Ovary (tissue), 9 donors: ENCODE results near the gene CRADD. TPM values are rescaled to one million over a fixed set of nuclear protein-coding genes. Genes with fewer than 3 reads are reported as not detected.

ENCODE experiments used
- DNase-seq, 5 donors: peaks; one replicate each; pipeline ENCODE4 v3.0.0-alpha.2; 2019 to 2020
- H3K27ac ChIP-seq, 2 donors: fragments of 200-600 bp; one replicate each; pipeline versions ENCODE4 v1.5.1 to v1.8.0; 2019 to 2022
- H3K27me3 ChIP-seq: fragments of 200-600 bp; one replicate; pipeline ENCODE4 v1.8.0; 2022
- H3K36me3 ChIP-seq: fragments of 200-600 bp; sonication (generic); one replicate; pipeline ENCODE4 v1.5.1; 2019
- H3K4me1 ChIP-seq: one replicate; pipeline ENCODE4 v1.8.1; 2013; ENCODE audit warnings: mild to moderate bottlenecking, moderate library complexity; ENCODE audit not compliant: insufficient read depth
- H3K4me3 ChIP-seq: fragments of 200-600 bp; sonication (generic); one replicate; pipeline ENCODE4 v1.5.1; 2017
- H3K9me3 ChIP-seq, 2 donors: fragments of 200-600 bp in 1 of 2; sonication (generic) in 1 of 2; one replicate each; pipeline versions ENCODE4 v1.5.1 to v1.8.1; 2013 to 2019; ENCODE audit warnings: mild to moderate bottlenecking in 1 of 2, moderate library complexity in 1 of 2
- EP300 ChIP-seq: sonication (generic); formaldehyde crosslinking; IDR thresholded peaks from one replicate; pipeline ENCODE4 v1.6.1; 2017; ENCODE audit warnings: antibody characterized with exemption
- POLR2A ChIP-seq: fragments of 450-650 bp; IDR thresholded peaks from one replicate; pipeline ENCODE4 v1.6.1; 2017; ENCODE audit warnings: antibody characterized with exemption, mild to moderate bottlenecking, moderate library complexity
- WGBS, 3 donors: extraction: QIAGEN DNeasy Blood & Tissue Kit in 1 of 3; methylation state at CpG; one replicate each; pipeline versions ENCODE4 v1.1.5 to v1.1.7; 2013 to 2017; 5-methylcytosine and 5-hydroxymethylcytosine counted together
- intact Hi-C, 4 donors: fragments of 100-400 bp; cut with DNase I; formaldehyde crosslinking; loops; one replicate each; pipeline versions ENCODE4 v1.11.0 to v1.15.1; 2022 to 2023
- polyA plus RNA-seq, 2 donors: library from polyadenylated mRNA; stranded (reverse); fragments of 200-250 nt in 1 of 2; fragments of 350-450 nt in 1 of 2; fragmentation: Illumina TruSeq in 1 of 2; extraction: RNeasy Lipid Tissue Mini Kit (QIAGEN cat#74804) in 1 of 2; gene quantifications; one replicate each; pipeline ENCODE4 v1.2.3, GENCODE V29; 2013 to 2014
- total RNA-seq, 7 donors: library from RNA; depleted of rRNA in 2 of 7; stranded (reverse); fragments of >200 nt in 2 of 7; fragmentation: NEBNext Ultra II Directional in 3 of 7; extraction: Animal tissue kit (Norgen Biotek cat#: 25700) in 3 of 7; gene quantifications; one replicate each; pipeline versions ENCODE4 v1.1.0 to v1.2.4, GENCODE V29; 2016 to 2023
- TF ChIP-seq, protein P1 (sequence below), 3 donors: fragments of 450-650 bp in 2 of 3; fragments of 200-600 bp in 1 of 3; IDR thresholded peaks; one replicate each; pipeline versions ENCODE4 v1.5.1 to v1.8.0; 2016 to 2022; ENCODE audit warnings: antibody characterized with exemption in 3 of 3, mild to moderate bottlenecking in 1 of 3
- donor health status: DM: no; HTN: no; CAD: no; lungs with moderate emphysema.
- donor health status: DM: no; HTN: no; CAD: no.
- donor health status: Bipolar disorder and iron deficiency.
- donor health status: DM: yes; HTN: yes; CAD: no.
- donor health status: DM: no; HTN: no; CAD: no.
- donor health status: DM: yes; HTN: yes; CAD: no.

The CRADD gene
- total and polyA plus RNA-seq, 9 donors: 11.4 to 67.8 (median 16.9) TPM

DNA sequence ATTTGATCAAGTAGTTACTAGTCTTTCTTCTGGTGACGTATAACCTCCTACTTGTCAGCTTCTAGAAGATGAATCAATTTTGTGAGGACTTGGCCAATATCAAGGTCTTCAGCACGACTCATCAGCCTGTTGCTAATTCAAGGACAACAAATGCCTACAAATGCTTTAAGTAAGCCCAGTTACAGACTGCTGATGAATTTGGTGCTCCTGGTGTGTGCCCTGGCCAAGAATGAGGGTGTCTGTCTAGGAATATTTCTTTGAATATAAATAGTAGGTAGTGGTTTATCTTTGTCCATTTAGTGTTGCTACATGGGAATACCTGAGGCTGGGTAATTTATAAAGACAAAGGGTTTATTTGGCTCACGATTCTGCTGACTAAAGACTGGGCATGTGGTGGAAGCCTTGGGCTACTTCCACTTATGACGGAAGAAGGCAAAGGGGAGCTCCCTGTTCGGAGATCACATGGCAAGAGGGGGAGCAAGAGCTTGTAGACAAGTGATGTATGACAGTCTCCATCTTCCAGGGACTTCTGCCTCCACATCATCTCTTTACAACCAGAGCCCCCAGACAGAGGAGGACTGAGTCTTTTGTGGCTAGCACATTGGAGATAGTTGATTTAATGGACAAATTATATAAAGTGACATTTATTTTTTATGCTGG is 180.2 kb downstream of the CRADD start:
- no peak overlapping the region for H3K4me3 ChIP-seq
- TF ChIP-seq POLR2A (no peak), EP300 (no peak)
- TF ChIP-seq, protein P1, sequence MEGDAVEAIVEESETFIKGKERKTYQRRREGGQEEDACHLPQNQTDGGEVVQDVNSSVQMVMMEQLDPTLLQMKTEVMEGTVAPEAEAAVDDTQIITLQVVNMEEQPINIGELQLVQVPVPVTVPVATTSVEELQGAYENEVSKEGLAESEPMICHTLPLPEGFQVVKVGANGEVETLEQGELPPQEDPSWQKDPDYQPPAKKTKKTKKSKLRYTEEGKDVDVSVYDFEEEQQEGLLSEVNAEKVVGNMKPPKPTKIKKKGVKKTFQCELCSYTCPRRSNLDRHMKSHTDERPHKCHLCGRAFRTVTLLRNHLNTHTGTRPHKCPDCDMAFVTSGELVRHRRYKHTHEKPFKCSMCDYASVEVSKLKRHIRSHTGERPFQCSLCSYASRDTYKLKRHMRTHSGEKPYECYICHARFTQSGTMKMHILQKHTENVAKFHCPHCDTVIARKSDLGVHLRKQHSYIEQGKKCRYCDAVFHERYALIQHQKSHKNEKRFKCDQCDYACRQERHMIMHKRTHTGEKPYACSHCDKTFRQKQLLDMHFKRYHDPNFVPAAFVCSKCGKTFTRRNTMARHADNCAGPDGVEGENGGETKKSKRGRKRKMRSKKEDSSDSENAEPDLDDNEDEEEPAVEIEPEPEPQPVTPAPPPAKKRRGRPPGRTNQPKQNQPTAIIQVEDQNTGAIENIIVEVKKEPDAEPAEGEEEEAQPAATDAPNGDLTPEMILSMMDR (IDR thresholded peaks at IDR 0.05): no peak
- no peaks in the 10 kb centered on the region for H3K4me1 ChIP-seq
- intact Hi-C loops: no loop called here
- no peaks in the 10 kb centered on the region for H3K27me3 ChIP-seq
- no peak for DNase-seq
- WGBS, 3 donors: 52 to 59% (median 55%) methylated on average over 5 of the region's 5 CpGs
- no peaks in the 10 kb centered on the region for H3K9me3 ChIP-seq
- no peak overlapping the region for H3K27ac ChIP-seq
- H3K36me3 ChIP-seq: no peaks in the 10 kb centered on the region

DNA sequence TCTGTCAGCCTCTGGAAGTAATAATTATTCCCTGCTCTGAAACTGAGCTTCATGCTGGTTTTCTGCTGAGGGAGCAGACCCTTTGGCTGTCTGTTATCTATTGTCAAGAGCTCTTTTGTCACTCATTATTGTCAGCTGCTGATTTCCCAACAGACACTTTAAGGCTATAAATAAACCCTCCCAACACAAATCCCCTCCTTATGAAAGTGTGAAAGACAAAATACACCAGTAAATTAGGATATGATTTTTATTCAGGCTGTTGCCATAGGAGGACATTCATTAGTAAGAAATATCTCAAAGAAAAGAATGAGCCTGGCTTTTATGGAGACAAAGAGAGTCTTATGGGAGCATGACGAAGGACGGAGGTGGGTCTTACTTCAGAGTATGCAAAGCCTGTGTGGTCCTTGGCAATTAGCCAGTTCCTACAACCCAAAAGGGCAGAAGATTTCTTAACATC is 180.8 kb downstream of the CRADD start:
- TF ChIP-seq, protein P1 (IDR thresholded peaks at IDR 0.05): no peak
- TF ChIP-seq POLR2A: no peak
- no peak for TF ChIP-seq EP300
- Histone ChIP-seq H3K27me3 (no peaks in the 10 kb centered on the region), H3K36me3 (no peaks in the 10 kb centered on the region), H3K4me1 (no peaks in the 10 kb centered on the region), H3K27ac (no peak overlapping the region), H3K4me3 (no peak overlapping the region), H3K9me3 (no peaks in the 10 kb centered on the region)
- no peak for DNase-seq
- 78 to 97% (median 95%) methylated on average over 2 of the region's 2 CpGs for WGBS, 3 donors
- intact Hi-C loops: no loop called here

DNA sequence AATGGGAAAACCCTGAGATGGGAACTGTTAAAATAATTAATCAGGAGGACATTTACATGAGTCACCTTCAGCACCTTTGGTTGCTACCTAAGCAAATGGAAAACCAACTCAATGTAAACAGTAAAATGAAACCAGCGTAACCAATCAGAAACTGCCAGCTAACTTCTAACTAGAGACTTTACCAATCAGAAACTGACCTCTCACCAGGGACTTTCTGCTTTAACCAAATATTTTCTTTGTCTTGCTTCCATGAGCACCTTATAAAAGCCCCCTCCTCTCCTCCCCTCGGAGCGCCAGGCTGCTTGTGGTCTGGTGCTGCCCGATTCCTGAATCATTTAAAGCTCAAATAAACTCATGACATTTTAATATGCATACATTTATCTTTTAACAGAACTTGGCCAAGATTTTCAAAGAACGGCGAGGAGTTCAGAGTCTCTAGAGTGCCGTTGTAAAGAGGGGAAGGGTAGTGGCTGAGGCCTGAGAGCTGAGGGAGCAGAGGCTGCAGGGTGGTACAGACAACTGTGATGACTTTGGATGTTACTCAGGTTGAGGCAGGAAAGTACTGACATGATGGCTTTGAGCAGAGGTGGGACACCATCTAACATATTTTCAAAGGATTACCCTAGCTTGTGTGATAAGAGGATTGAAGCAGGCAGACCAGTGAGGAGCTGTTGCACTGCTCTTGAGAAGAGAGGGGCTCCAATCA is 183.6 kb downstream of the CRADD start:
- Histone ChIP-seq H3K36me3 (no peaks in the 10 kb centered on the region), H3K4me3 (no peak overlapping the region), H3K4me1 (no peaks in the 10 kb centered on the region), H3K9me3 (peaks cover 0 to 3% of the 10 kb centered on the region in 2 donors), H3K27ac (no peak overlapping the region), H3K27me3 (no peaks in the 10 kb centered on the region)
- 76 to 91% (median 88%) methylated on average over 7 of the region's 7 CpGs for WGBS, 3 donors
- intact Hi-C loops: loop anchor here in 1 of 4 donors (5.0 kb wide), 1 partner anchor 719 kb away; no protein-coding TSS in a partner anchor
- no peak for DNase-seq
- TF ChIP-seq, protein P1 (IDR thresholded peaks at IDR 0.05): no peak
- TF ChIP-seq POLR2A: no peak
- TF ChIP-seq EP300: no peak

DNA sequence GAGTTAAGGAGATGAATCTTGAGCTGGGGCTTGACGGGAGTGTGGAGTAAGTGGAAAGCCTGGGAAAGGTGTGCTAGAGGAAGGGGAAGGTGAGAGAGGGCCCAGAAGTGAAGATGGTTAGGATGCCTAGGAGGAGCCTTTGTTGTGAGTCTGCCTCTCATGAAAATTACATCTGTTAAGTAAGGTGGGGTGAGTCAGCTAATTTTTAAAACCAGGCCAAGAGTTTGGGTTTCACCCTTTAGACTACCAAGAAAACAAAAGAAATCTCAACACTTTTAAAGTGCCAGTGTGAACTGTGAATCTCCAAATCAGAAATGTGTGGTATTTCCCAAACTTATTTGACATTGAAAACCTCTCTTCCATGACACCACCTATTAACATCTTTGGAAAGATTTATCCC is 185.2 kb downstream of the CRADD start:
- DNase-seq: no peak
- H3K9me3 ChIP-seq: peaks cover 0 to 9% of the 10 kb centered on the region in 2 donors
- intact Hi-C loops: loop anchor here in 1 of 4 donors (5.0 kb wide), 1 partner anchor 720 kb away; no protein-coding TSS in a partner anchor
- 94 to 100% (median 97%) methylated on average over 1 of the region's 1 CpG for WGBS, 3 donors
- H3K27ac ChIP-seq: no peak overlapping the region
- no peaks in the 10 kb centered on the region for H3K36me3 ChIP-seq
- no peaks in the 10 kb centered on the region for H3K27me3 ChIP-seq
- H3K4me3 ChIP-seq: no peak overlapping the region
- no peaks in the 10 kb centered on the region for H3K4me1 ChIP-seq
- TF ChIP-seq, protein P1 (IDR thresholded peaks at IDR 0.05): no peak
- no peak for TF ChIP-seq POLR2A
- TF ChIP-seq EP300: no peak
